ENCODE data around the gene SURF4. TPM values are rescaled to one million over a fixed set of nuclear protein-coding genes. Genes with fewer than 3 reads are reported as not detected.

Gene SURF4
- total RNA-seq, 1 experiment from 2014 or later, result 214 TPM

DNA sequence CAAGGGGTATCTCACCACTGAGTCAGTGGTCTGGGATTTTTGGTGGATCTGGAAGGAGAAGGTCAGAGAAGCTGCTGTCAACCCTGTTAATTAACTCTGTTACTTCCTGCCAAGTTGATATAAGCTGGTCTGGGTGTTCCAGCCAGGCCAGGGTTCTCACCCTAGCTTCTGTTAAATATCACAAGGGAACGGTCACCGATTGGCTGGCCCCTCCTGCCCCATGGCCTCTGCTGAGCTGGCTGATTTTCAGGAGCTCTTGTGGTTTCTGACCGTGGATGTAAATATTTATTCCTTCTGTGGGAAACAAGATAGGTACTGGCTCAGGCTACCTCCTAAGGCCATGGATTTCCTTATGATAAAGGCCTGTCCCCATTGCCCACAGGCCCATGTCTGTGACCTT, 47.4 kb upstream of the SURF4 start:
- Histone ChIP-seq H3K9me3 (ENCODE audit: low read depth, low read length, poor library complexity, severe bottlenecking) (no peaks in the 10 kb centered on the region), H3K27ac (ENCODE audit: low read depth, low read length, poor library complexity, severe bottlenecking) (no peak overlapping the region), H3K36me3 (ENCODE audit: insufficient read depth, low read length, poor library complexity, severe bottlenecking) (no peaks in the 10 kb centered on the region), H3K27me3 (replicated peaks; ENCODE audit: insufficient read depth, low read depth, low read length, poor library complexity) (peaks cover 7% of the 10 kb centered on the region), H3K4me1 (ENCODE audit: insufficient read depth, low read length, poor library complexity, severe bottlenecking) (no peaks in the 10 kb centered on the region), H3K4me3 (ENCODE audit: low read depth, low read length, poor library complexity, severe bottlenecking) (no peak overlapping the region)
- CTCF ChIA-PET, result no interaction called here
- BruUV-seq (replicated peaks), result no TSS peak
- intact Hi-C loops (cut with micrococcal nuclease; ENCODE audit: unreplicated experiment), result no loop called here
- no peak for DNase-seq (ENCODE audit: low spot score)
- POLR2A ChIA-PET (ENCODE audit: low non-redundant PET), result no interaction called here
- no peak for TF ChIP-seq EZH2 (IDR thresholded peaks at IDR 0.05; ENCODE audit: borderline replicate concordance, low read depth, low read length, poor library complexity, severe bottlenecking)
- TF ChIP-seq, protein P1, sequence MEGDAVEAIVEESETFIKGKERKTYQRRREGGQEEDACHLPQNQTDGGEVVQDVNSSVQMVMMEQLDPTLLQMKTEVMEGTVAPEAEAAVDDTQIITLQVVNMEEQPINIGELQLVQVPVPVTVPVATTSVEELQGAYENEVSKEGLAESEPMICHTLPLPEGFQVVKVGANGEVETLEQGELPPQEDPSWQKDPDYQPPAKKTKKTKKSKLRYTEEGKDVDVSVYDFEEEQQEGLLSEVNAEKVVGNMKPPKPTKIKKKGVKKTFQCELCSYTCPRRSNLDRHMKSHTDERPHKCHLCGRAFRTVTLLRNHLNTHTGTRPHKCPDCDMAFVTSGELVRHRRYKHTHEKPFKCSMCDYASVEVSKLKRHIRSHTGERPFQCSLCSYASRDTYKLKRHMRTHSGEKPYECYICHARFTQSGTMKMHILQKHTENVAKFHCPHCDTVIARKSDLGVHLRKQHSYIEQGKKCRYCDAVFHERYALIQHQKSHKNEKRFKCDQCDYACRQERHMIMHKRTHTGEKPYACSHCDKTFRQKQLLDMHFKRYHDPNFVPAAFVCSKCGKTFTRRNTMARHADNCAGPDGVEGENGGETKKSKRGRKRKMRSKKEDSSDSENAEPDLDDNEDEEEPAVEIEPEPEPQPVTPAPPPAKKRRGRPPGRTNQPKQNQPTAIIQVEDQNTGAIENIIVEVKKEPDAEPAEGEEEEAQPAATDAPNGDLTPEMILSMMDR (conservative IDR thresholded peaks at IDR 0.05; ENCODE audit: low read depth, low read length), result no peak

DNA sequence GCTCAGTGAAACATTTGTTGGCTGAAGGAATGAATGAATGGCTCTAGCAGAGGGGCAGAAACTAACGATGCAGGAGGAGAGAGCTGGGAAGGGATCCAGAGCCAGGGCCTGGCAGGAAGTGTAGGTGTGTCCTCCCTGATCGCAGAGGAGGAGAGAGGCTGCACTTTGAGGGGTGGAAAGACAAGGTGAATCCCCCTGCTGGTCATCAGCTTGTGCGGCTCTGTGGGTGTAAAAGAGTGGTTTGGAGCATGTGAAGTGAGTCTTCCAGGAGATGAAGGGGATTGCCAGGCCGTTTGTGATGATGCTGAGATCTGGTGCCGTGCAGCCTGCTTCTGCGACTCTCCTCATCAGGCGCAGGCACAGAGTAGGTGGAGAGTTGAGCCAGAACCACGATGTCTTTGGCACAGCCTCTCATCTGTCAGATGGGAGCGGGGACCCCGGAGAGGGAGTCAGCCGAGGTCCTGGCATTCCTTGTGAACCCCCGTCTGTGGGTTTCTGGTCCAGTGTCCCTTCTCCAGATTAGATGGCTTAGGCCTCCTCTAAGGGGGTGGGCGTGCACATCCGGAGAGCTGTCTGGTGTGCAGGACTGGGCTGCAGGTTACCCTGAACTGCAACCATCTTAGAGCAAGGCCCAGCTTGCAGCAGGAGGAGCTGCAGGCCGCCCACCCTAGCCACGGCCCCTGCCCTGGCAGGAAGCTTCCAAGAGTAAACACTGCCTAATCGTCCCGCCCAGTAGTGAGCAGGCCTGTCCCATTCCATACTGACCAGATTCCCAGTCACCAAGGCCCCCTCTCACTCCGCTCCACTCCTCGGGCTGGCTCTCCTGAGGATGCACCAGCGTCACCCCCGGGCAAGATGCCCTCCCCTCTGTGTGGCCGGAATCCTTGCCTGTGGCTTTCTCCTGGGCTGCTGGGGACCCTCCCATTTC, 46.0 kb upstream of the SURF4 start, which contains the start of gene ADAMTS13:
Gene ADAMTS13 (plus strand): TSS at position 753 of the 928 bp plus-strand sequence. CDS start 77 bp downstream, at position 830.
- no peaks in the 10 kb centered on the region for H3K36me3 ChIP-seq (ENCODE audit: insufficient read depth, low read length, poor library complexity, severe bottlenecking)
- no TSS peak for BruUV-seq (replicated peaks)
- no peaks in the 10 kb centered on the region for H3K9me3 ChIP-seq (ENCODE audit: low read depth, low read length, poor library complexity, severe bottlenecking)
- intact Hi-C loops (cut with micrococcal nuclease; ENCODE audit: unreplicated experiment), result no loop called here
- TF ChIP-seq, protein P1 (conservative IDR thresholded peaks at IDR 0.05; ENCODE audit: low read depth, low read length), result 0 out of 2 replicates have a peak, but pooled peaks have one; percentile 17
- TF ChIP-seq EZH2 (IDR thresholded peaks at IDR 0.05; ENCODE audit: borderline replicate concordance, low read depth, low read length, poor library complexity, severe bottlenecking), result no peak
- no peaks in the 10 kb centered on the region for H3K4me1 ChIP-seq (ENCODE audit: insufficient read depth, low read length, poor library complexity, severe bottlenecking)
- H3K27me3 ChIP-seq (replicated peaks; ENCODE audit: insufficient read depth, low read depth, low read length, poor library complexity), result no peaks in the 10 kb centered on the region
- no peak within 1 kb of the TSS for H3K4me3 ChIP-seq (ENCODE audit: low read depth, low read length, poor library complexity, severe bottlenecking)
- ChIA-PET POLR2A (ENCODE audit: low non-redundant PET) (no interaction called here), CTCF (no interaction called here)
- DNase-seq (ENCODE audit: low spot score), result no peak
- H3K27ac ChIP-seq (ENCODE audit: low read depth, low read length, poor library complexity, severe bottlenecking), result no peak within 1 kb of the TSS

DNA sequence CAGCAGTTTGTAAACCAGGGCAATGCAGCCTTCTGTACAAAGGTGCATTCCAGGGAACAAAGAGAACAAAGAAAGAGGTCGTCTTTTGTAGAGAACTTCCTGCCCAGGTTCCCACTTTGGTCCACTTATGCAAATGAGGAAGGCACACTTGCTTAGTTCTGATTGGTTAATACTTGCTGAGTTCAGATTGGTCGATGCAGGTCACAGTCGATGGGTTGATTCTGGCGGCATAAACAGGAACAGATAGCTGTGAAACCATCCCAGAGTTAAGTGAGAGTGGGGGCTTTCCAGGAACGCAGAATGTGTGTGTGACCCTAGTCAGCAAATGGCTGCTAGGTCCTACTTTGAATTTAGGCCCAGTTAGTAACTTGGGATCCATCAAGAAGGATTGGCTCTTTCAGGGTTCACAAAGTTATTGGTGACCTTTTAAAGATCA, 44.5 kb upstream of the SURF4 start:
- intact Hi-C loops (cut with micrococcal nuclease; ENCODE audit: unreplicated experiment), result no loop called here
- H3K36me3 ChIP-seq (ENCODE audit: insufficient read depth, low read length, poor library complexity, severe bottlenecking), result no peaks in the 10 kb centered on the region
- no peaks in the 10 kb centered on the region for H3K27me3 ChIP-seq (replicated peaks; ENCODE audit: insufficient read depth, low read depth, low read length, poor library complexity)
- no TSS peak for BruUV-seq (replicated peaks)
- no peak for TF ChIP-seq EZH2 (IDR thresholded peaks at IDR 0.05; ENCODE audit: borderline replicate concordance, low read depth, low read length, poor library complexity, severe bottlenecking)
- TF ChIP-seq, protein P1 (conservative IDR thresholded peaks at IDR 0.05; ENCODE audit: low read depth, low read length), result no peak
- H3K27ac ChIP-seq (ENCODE audit: low read depth, low read length, poor library complexity, severe bottlenecking), result no peak overlapping the region
- H3K9me3 ChIP-seq (ENCODE audit: low read depth, low read length, poor library complexity, severe bottlenecking), result no peaks in the 10 kb centered on the region
- CTCF ChIA-PET, result no interaction called here
- POLR2A ChIA-PET (ENCODE audit: low non-redundant PET), result no interaction called here
- no peak for DNase-seq (ENCODE audit: low spot score)
- peaks cover 7% of the 10 kb centered on the region for H3K4me1 ChIP-seq (ENCODE audit: insufficient read depth, low read length, poor library complexity, severe bottlenecking)
- H3K4me3 ChIP-seq (ENCODE audit: low read depth, low read length, poor library complexity, severe bottlenecking), result no peak overlapping the region

All from A673 (cell line).